HepG2 (cell line): ENCODE data around the gene MEGF6. TPM values are rescaled to one million over a fixed set of nuclear protein-coding genes. Genes with fewer than 3 reads are reported as not detected.

ENCODE experiments used
- ATAC-seq: fragments of 200-7000 bp; cut with Tn5 transposase; 3 replicates; pipeline ENCODE4 v1.9.1; 2020; ENCODE audit warnings: mild to moderate bottlenecking, moderate library complexity
- BruUV-seq: library from RNA; stranded (reverse); fragments of 400-500 nt; replicated peaks from 2 replicates; lab custom pipeline; 2021; lab: Mats Ljungman, UMichigan
- CTCF ChIA-PET: fragments of 300-600 bp; formaldehyde crosslinking; extraction: SDS; loops from one replicate; lab custom pipeline; 2021; ENCODE audit warnings: low total read pairs, inconsistent platforms, low intra/inter-chr PET ratio; lab: Yijun Ruan, JAX
- POLR2A ChIA-PET: fragments of 350-600 bp; sonication (Branson Sonifier 250); formaldehyde crosslinking; loops from one replicate; lab custom pipeline; 2020; ENCODE audit warnings: antibody characterized with exemption, inconsistent platforms; lab: Yijun Ruan, JAX
- DNase-seq: peaks from one replicate; pipeline ENCODE4 v3.0.0-alpha.2; 2015; ENCODE audit warnings: low spot score
- FAIRE-seq: peaks from 3 replicates; lab custom pipeline; 2011; peaks lifted over from hg19 to GRCh38; lab: Jason Lieb, UNC
- H2AFZ ChIP-seq: one replicate; pipeline ENCODE4 v1.6.1; 2011; ENCODE audit warnings: low read length, inconsistent platforms
- H3K27ac ChIP-seq: fragments of 300-600 bp; 3 replicates; pipeline ENCODE4 v1.8.0; 2011; ENCODE audit warnings: mixed run types, mild to moderate bottlenecking, mixed read lengths, low read length, inconsistent platforms; ENCODE audit not compliant: insufficient read depth; ENCODE audit errors: extremely low read length
- H3K27me3 ChIP-seq, 2 experiments: fragments of 200-600 bp in 1 of 2; 2 replicates in 1 of 2; 3 replicates in 1 of 2; pipeline versions ENCODE4 v1.6.0 to v1.8.0; 2011; ENCODE audit warnings: low read length in 2 of 2, mild to moderate bottlenecking in 2 of 2, moderate library complexity in 2 of 2, inconsistent platforms in 1 of 2; ENCODE audit not compliant: insufficient read depth in 2 of 2, control insufficient read depth in 1 of 2
- H3K36me3 ChIP-seq, 2 experiments: fragments of 200-600 bp in 1 of 2; replicated peaks in 1 of 2; 2 replicates in 1 of 2; 3 replicates in 1 of 2; pipeline versions ENCODE4 v1.5.1 to v1.8.0; 2011; ENCODE audit warnings: low read length in 2 of 2, inconsistent platforms in 1 of 2; ENCODE audit not compliant: insufficient read depth in 2 of 2, control insufficient read depth in 1 of 2
- H3K4me1 ChIP-seq: 2 replicates; pipeline ENCODE4 v1.5.1; 2012; ENCODE audit warnings: low read length, inconsistent platforms; ENCODE audit not compliant: insufficient read depth
- H3K4me2 ChIP-seq: 2 replicates; pipeline ENCODE4 v1.6.0; 2011; ENCODE audit warnings: low read depth, low read length, inconsistent platforms
- H3K4me3 ChIP-seq, 3 experiments: fragments of 200-600 bp in 1 of 3; sonication (generic), shearing (Covaris generic) in 1 of 3; replicated peaks in 1 of 3; 2 replicates each; pipeline ENCODE4 v1.5.1; 2011 to 2016; ENCODE audit warnings: low read length in 3 of 3, inconsistent platforms in 2 of 3, low read depth in 2 of 3, mild to moderate bottlenecking in 2 of 3, control low read depth in 1 of 3, mixed read lengths in 1 of 3; ENCODE audit not compliant: insufficient read depth in 1 of 3
- H3K79me2 ChIP-seq: one replicate; pipeline ENCODE4 v1.6.1; 2011; ENCODE audit warnings: low read length, inconsistent platforms; ENCODE audit not compliant: insufficient read depth
- H3K9ac ChIP-seq: 2 replicates; pipeline ENCODE4 v1.6.0; 2011; ENCODE audit warnings: mild to moderate bottlenecking, low read depth, low read length, inconsistent platforms; ENCODE audit not compliant: insufficient read depth
- H3K9me3 ChIP-seq: 2 replicates; pipeline ENCODE4 v1.5.1; 2012; ENCODE audit warnings: mild to moderate bottlenecking, low read length
- H4K20me1 ChIP-seq: 2 replicates; pipeline ENCODE4 v1.6.0; 2011; ENCODE audit warnings: inconsistent platforms, mild to moderate bottlenecking, low read length, moderate library complexity; ENCODE audit not compliant: insufficient read depth
- GABPA ChIP-seq, 2 experiments: IDR thresholded peaks; 2 replicates each; pipeline ENCODE4 v1.6.1; 2011 to 2016; ENCODE audit warnings: low read depth in 2 of 2, low read length in 1 of 2, missing biosample characterization in 1 of 2, missing genetic modification characterization in 1 of 2
- IRF2 ChIP-seq: IDR thresholded peaks from 2 replicates; pipeline ENCODE4 v1.6.1; 2018; ENCODE audit warnings: missing genetic modification reagents, missing compliant biosample characterization
- KLF12 ChIP-seq: sonication (generic); formaldehyde crosslinking; IDR thresholded peaks from 2 replicates; pipeline ENCODE4 v1.4.0; 2020; ENCODE audit warnings: missing genetic modification reagents, borderline replicate concordance
- NCOA2 ChIP-seq: sonication (generic); formaldehyde crosslinking; IDR thresholded peaks from 2 replicates; pipeline ENCODE4 v1.8.0; 2022; ENCODE audit warnings: inconsistent platforms
- RCOR2 ChIP-seq: IDR thresholded peaks from 2 replicates; pipeline ENCODE4 v1.6.1; 2016; ENCODE audit warnings: missing biosample characterization, missing genetic modification reagents
- RXRB ChIP-seq: IDR thresholded peaks from 2 replicates; pipeline ENCODE4 v1.6.1; 2016; ENCODE audit warnings: borderline replicate concordance, missing genetic modification reagents, missing compliant biosample characterization
- TARDBP ChIP-seq: sonication (generic); formaldehyde crosslinking; IDR thresholded peaks from 2 replicates; pipeline ENCODE4 v1.8.0; 2022; ENCODE audit warnings: mild to moderate bottlenecking, missing genetic modification reagents
- ZBTB7B ChIP-seq: sonication (generic); formaldehyde crosslinking; IDR thresholded peaks from 2 replicates; pipeline ENCODE4 v1.4.0; 2020; ENCODE audit warnings: missing genetic modification reagents
- ZNF317 ChIP-seq: sonication (generic); formaldehyde crosslinking; IDR thresholded peaks from 2 replicates; pipeline ENCODE4 v1.5.0; 2020; ENCODE audit warnings: mild to moderate bottlenecking, missing genetic modification reagents
- ZNF441 ChIP-seq: sonication (generic); formaldehyde crosslinking; IDR thresholded peaks from 2 replicates; pipeline ENCODE4 v1.7.0; 2021; ENCODE audit warnings: missing genetic modification reagents, borderline replicate concordance
- ZNF616 ChIP-seq: sonication (generic); formaldehyde crosslinking; IDR thresholded peaks from 2 replicates; pipeline ENCODE4 v1.5.0; 2020; ENCODE audit warnings: low read depth, mild to moderate bottlenecking, missing genetic modification reagents
- ZNF747 ChIP-seq: sonication (generic); formaldehyde crosslinking; IDR thresholded peaks from 2 replicates; pipeline ENCODE4 v1.8.1; 2023; ENCODE audit warnings: missing genetic modification reagents, mild to moderate bottlenecking, borderline replicate concordance
- ZNF768 ChIP-seq: sonication (generic); formaldehyde crosslinking; IDR thresholded peaks from 2 replicates; pipeline ENCODE4 v1.4.0; 2020; ENCODE audit warnings: missing genetic modification reagents
- WGBS: methylation state at CpG from one replicate; pipeline ENCODE4 v1.1.6; 2017; ENCODE audit warnings: low lambda C conversion rate; 5-methylcytosine and 5-hydroxymethylcytosine counted together
- in situ Hi-C: cut with HindIII; loops from 2 replicates; pipeline ENCODE4 v1.10.0; 2017; ENCODE audit warnings: low pct_unique_long_range_greater_than_20kb; ENCODE audit not compliant: extremely low pct_ligation_motif_present
- intact Hi-C: fragments of 100-400 bp; cut with micrococcal nuclease; formaldehyde crosslinking; loops from one replicate; pipeline ENCODE4 v1.10.0; 2022; ENCODE audit not compliant: unreplicated experiment
- polyA plus RNA-seq, 8 experiments: library from polyadenylated mRNA; depleted of rRNA in 3 of 8; stranded (reverse) in 7 of 8; unstranded in 1 of 8; fragments of >200 nt; fragmentation: Illumina TruSeq in 4 of 8; extraction: Trizol in 4 of 8; gene quantifications; 2 replicates each; pipeline versions ENCODE4 v1.2.1 to v1.2.3, GENCODE V29; 2011 to 2016; ENCODE audit warnings: low read depth in 4 of 8, missing spikeins in 1 of 8, mixed read lengths in 1 of 8; ENCODE audit not compliant: insufficient read depth in 1 of 8
- total RNA-seq, 5 experiments: library from RNA; depleted of rRNA; stranded (reverse); fragments of >200 nt; fragmentation: Illumina TruSeq; extraction: Trizol; gene quantifications; 2 replicates each; pipeline ENCODE4 v1.2.3, GENCODE V29; 2016; ENCODE audit warnings: low read depth in 1 of 5
- TF ChIP-seq, protein P1 (sequence below): sonication (generic); formaldehyde crosslinking; IDR thresholded peaks from 2 replicates; pipeline ENCODE4 v1.8.1; 2023; ENCODE audit warnings: mild to moderate bottlenecking, missing genetic modification reagents
- TF ChIP-seq, protein P2 (sequence below): IDR thresholded peaks from 2 replicates; pipeline ENCODE4 v1.6.1; 2016; ENCODE audit warnings: low read depth, missing genetic modification reagents, missing compliant biosample characterization
- TF ChIP-seq, protein P3 (sequence below): sonication (generic); formaldehyde crosslinking; IDR thresholded peaks from 2 replicates; pipeline ENCODE4 v1.4.0; 2020; ENCODE audit warnings: missing genetic modification reagents, low read depth, mild to moderate bottlenecking, borderline replicate concordance

Gene MEGF6
- total and polyA plus RNA-seq, 2 of the 13 experiments (the other 11 are each of a cell fraction or from before 2014, with no cell fraction given), result 1.9 TPM

DNA sequence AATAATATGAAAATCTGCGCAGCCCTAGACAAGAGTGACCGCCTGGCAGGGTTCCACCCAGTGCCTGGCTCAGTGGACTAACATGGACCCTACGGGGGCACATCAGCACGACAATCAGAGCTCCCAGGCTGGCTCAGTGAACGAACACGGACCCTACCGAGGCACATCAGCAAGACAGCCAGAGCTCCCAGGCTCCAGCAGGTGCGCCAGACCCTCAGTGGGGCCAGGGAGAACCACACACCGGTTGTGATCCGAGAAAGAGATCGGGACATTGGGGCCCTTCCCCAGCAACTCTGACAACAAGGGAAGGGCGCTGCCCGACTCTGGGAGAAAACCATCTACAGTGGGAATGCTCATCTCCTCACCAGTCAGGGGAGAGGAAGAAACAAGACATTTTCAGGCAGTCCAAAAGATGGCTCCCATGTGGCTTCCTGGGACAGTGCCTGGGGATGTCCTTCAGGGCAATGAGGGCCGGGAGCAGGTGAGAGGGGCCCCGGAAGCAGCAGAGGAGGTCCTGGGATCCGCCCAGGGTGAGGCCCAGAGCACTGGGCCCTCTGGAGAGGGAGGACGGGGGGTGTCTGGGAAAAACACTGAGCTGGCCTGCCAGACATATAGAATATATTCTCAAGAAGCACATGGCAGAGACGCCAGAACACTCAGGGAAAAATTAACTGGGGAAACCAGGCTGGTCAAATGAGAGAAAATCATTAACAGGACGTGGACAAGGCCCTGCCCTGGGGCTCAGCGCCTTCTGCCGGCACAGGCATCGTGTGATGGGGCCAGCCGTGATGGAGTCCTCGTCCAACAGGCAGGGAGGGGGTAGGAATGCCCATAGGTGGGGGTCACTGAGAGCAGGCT, 152.0 kb downstream of the MEGF6 start:
- ATAC-seq, result peak; percentile 1; the same call in 1 of the 3 replicates
- no peak for FAIRE-seq
- no peaks in the 10 kb centered on the region for H3K27me3 ChIP-seq
- no peaks in the 10 kb centered on the region for H3K9me3 ChIP-seq
- ChIA-PET POLR2A (interaction anchor here (0.6 to 11.4 kb wide), 6 partner anchors 13 to 139 kb away, joined by 3 to 282 read pairs (median 4); no protein-coding TSS in a partner anchor), CTCF (no interaction called here)
- peaks cover 67% of the 10 kb centered on the region for H3K4me1 ChIP-seq
- TSS peak; percentile 55 for BruUV-seq
- H3K9ac ChIP-seq, result peak overlapping the region; percentile 86
- peak overlapping the region; percentile 99 for H3K4me2 ChIP-seq
- H3K36me3 ChIP-seq, result peaks cover 0 to 4% of the 10 kb centered on the region in 2 experiments; a peak in 4 of 5 replicates
- no peak overlapping the region for H2AFZ ChIP-seq
- H3K4me3 ChIP-seq, result peak overlapping the region; percentile 24 to 66 (median 36); a peak in 5 of 6 replicates
- H3K27ac ChIP-seq, result peak overlapping the region; percentile 98
- WGBS, result 42% methylated on average over 19 of the region's 24 CpGs
- no peak for DNase-seq
- peaks cover 43% of the 10 kb centered on the region for H3K79me2 ChIP-seq
- intact Hi-C loops (no loop called here), in situ Hi-C loops (no loop called here)
- H4K20me1 ChIP-seq, result no peaks in the 10 kb centered on the region
- TF ChIP-seq TARDBP (CRISPR knock-in tag), result peak; percentile 66; the same call in 1 of the 2 replicates
- no peak for TF ChIP-seq RXRB (CRISPR knock-in tag)
- TF ChIP-seq ZNF616 (CRISPR knock-in tag), result no peak
- TF ChIP-seq ZNF317 (CRISPR knock-in tag), result no peak
- TF ChIP-seq KLF12 (CRISPR knock-in tag), result no peak
- 0 out of 2 replicates have a peak, but pooled peaks have one; percentile 33 for TF ChIP-seq ZBTB7B (CRISPR knock-in tag)
- TF ChIP-seq ZNF747 (CRISPR knock-in tag), result no peak
- peak; percentile 36; the same call in 1 of the 2 replicates for TF ChIP-seq ZNF768 (CRISPR knock-in tag)
- TF ChIP-seq, protein P1, sequence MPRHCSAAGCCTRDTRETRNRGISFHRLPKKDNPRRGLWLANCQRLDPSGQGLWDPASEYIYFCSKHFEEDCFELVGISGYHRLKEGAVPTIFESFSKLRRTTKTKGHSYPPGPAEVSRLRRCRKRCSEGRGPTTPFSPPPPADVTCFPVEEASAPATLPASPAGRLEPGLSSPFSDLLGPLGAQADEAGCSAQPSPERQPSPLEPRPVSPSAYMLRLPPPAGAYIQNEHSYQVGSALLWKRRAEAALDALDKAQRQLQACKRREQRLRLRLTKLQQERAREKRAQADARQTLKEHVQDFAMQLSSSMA (CRISPR knock-in tag), result 0 out of 2 replicates have a peak, but pooled peaks have one; percentile 10
- TF ChIP-seq, protein P2, sequence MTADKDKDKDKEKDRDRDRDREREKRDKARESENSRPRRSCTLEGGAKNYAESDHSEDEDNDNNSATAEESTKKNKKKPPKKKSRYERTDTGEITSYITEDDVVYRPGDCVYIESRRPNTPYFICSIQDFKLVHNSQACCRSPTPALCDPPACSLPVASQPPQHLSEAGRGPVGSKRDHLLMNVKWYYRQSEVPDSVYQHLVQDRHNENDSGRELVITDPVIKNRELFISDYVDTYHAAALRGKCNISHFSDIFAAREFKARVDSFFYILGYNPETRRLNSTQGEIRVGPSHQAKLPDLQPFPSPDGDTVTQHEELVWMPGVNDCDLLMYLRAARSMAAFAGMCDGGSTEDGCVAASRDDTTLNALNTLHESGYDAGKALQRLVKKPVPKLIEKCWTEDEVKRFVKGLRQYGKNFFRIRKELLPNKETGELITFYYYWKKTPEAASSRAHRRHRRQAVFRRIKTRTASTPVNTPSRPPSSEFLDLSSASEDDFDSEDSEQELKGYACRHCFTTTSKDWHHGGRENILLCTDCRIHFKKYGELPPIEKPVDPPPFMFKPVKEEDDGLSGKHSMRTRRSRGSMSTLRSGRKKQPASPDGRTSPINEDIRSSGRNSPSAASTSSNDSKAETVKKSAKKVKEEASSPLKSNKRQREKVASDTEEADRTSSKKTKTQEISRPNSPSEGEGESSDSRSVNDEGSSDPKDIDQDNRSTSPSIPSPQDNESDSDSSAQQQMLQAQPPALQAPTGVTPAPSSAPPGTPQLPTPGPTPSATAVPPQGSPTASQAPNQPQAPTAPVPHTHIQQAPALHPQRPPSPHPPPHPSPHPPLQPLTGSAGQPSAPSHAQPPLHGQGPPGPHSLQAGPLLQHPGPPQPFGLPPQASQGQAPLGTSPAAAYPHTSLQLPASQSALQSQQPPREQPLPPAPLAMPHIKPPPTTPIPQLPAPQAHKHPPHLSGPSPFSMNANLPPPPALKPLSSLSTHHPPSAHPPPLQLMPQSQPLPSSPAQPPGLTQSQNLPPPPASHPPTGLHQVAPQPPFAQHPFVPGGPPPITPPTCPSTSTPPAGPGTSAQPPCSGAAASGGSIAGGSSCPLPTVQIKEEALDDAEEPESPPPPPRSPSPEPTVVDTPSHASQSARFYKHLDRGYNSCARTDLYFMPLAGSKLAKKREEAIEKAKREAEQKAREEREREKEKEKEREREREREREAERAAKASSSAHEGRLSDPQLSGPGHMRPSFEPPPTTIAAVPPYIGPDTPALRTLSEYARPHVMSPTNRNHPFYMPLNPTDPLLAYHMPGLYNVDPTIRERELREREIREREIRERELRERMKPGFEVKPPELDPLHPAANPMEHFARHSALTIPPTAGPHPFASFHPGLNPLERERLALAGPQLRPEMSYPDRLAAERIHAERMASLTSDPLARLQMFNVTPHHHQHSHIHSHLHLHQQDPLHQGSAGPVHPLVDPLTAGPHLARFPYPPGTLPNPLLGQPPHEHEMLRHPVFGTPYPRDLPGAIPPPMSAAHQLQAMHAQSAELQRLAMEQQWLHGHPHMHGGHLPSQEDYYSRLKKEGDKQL (CRISPR knock-in tag), result no peak
- 0 out of 2 replicates have a peak, but pooled peaks have one; percentile 23 for TF ChIP-seq NCOA2 (CRISPR knock-in tag)
- TF ChIP-seq, protein P3, sequence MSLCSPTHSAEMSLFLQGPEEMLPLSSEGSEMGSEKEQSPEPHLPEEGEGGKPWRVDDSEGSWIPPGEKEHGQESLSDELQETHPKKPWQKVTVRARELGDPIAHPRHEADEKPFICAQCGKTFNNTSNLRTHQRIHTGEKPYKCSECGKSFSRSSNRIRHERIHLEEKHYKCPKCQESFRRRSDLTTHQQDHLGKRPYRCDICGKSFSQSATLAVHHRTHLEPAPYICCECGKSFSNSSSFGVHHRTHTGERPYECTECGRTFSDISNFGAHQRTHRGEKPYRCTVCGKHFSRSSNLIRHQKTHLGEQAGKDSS (CRISPR knock-in tag), result no peak; the same call in 1 of the 2 replicates
- TF ChIP-seq IRF2 (CRISPR knock-in tag), result no peak
- no peak for TF ChIP-seq GABPA (IDR thresholded peaks at IDR 0.05; ENCODE audit: low read depth, low read length)
- peak; percentile 29; the same call in 1 of the 2 replicates for TF ChIP-seq GABPA (CRISPR knock-in tag; IDR thresholded peaks at IDR 0.05; ENCODE audit: low read depth)
- TF ChIP-seq RCOR2 (CRISPR knock-in tag), result 0 out of 2 replicates have a peak, but pooled peaks have one; percentile 22
- no peak for TF ChIP-seq ZNF441
